Fibroblast of lung (primary cell): ENCODE measurements around the gene PSMB11.

Experiments used
- CTCF ChIP-seq, 2 donors: IDR thresholded peaks in 1 of 2; conservative IDR thresholded peaks in 1 of 2; 1 replicate in 1 of 2; 2 replicates in 1 of 2; pipeline ENCODE4 v1.5.1; 2011 to 2012; ENCODE audit warnings: low read length in 2 of 2, control low read depth in 1 of 2, inconsistent platforms in 1 of 2, low read depth in 1 of 2, mild to moderate bottlenecking in 1 of 2
- EZH2 ChIP-seq: IDR thresholded peaks from 2 replicates; pipeline ENCODE4 v1.5.1; 2012; ENCODE audit warnings: low read length, control low read depth, mild to moderate bottlenecking; ENCODE audit errors: missing control alignments

- TF ChIP-seq CTCF (conservative IDR thresholded peaks at IDR 0.05 in 1 of 2, IDR thresholded peaks at IDR 0.05 in 1 of 2; ENCODE audit: low read depth in 1 of 2, low read length in 2 of 2) (no peak), EZH2 (no peak)
Observed at GRCh38 chr14:23056956-23057756, 15.1 kb downstream of the PSMB11 start, which contains the start of gene CDH24.
